ENCODE measurements around the gene NCLN.
"Not testable (repeated sequence)": the region's sequence is repeated elsewhere in the genome, so short reads cannot be mapped to it uniquely, and the experiment has no call there.

Gene NCLN

GRCh38 chr19:3225169-3225485 is 39.4 kb downstream of the NCLN start:
- DNase-seq (ENCODE audit: low spot score): no peak

GRCh38 chr19:3225677-3226093 is 40.0 kb downstream of the NCLN start:
- peak; percentile 15 for DNase-seq (ENCODE audit: low spot score)

- DNase-seq (ENCODE audit: low spot score): peak; percentile 26
Measured at GRCh38 chr19:3227054-3227626, 41.4 kb downstream of the NCLN start.

GRCh38 chr19:3229346-3229743 is 43.6 kb downstream of the NCLN start:
- no peak for DNase-seq (ENCODE audit: low spot score)

- no peak for DNase-seq (ENCODE audit: low spot score)
Measured at GRCh38 chr19:3229888-3230496, 44.3 kb downstream of the NCLN start.

GRCh38 chr19:3231288-3231687 is 45.6 kb downstream of the NCLN start:
- no peak for DNase-seq (ENCODE audit: low spot score)

GRCh38 chr19:3233116-3233515 is 47.4 kb downstream of the NCLN start:
- no peak for DNase-seq (ENCODE audit: low spot score)

- no peak for DNase-seq (ENCODE audit: low spot score)
Measured at GRCh38 chr19:3233831-3234230, 48.1 kb downstream of the NCLN start.

GRCh38 chr19:3234800-3235199 is 49.1 kb downstream of the NCLN start:
- DNase-seq (ENCODE audit: low spot score): no peak

- DNase-seq (ENCODE audit: low spot score): not testable (repeated sequence)
Measured at GRCh38 chr19:3235604-3236003, 49.9 kb downstream of the NCLN start.

GRCh38 chr19:3236272-3236671 is 50.5 kb downstream of the NCLN start:
- no peak for DNase-seq (ENCODE audit: low spot score)

- no peak for DNase-seq (ENCODE audit: low spot score)
Measured at GRCh38 chr19:3238066-3238561, 52.4 kb downstream of the NCLN start.

- DNase-seq (ENCODE audit: low spot score): no peak
Measured at GRCh38 chr19:3239367-3239766, 53.6 kb downstream of the NCLN start.

GRCh38 chr19:3243819-3244700 is 58.3 kb downstream of the NCLN start:
- peak; percentile 53 for DNase-seq (ENCODE audit: low spot score)

GRCh38 chr19:3245050-3245449 is 59.3 kb downstream of the NCLN start:
- no peak for DNase-seq (ENCODE audit: low spot score)

GRCh38 chr19:3248728-3249326 is 63.1 kb downstream of the NCLN start:
- no peak for DNase-seq (ENCODE audit: low spot score)

GRCh38 chr19:3249408-3249807 is 63.7 kb downstream of the NCLN start:
- DNase-seq (ENCODE audit: low spot score): no peak

- DNase-seq (ENCODE audit: low spot score): peak; percentile 43
Measured at GRCh38 chr19:3250675-3251074, 64.9 kb downstream of the NCLN start.

GRCh38 chr19:3251229-3251628 is 65.5 kb downstream of the NCLN start:
- DNase-seq (ENCODE audit: low spot score): no peak

- no peak for DNase-seq (ENCODE audit: low spot score)
Measured at GRCh38 chr19:3252650-3253049, 66.9 kb downstream of the NCLN start.

GRCh38 chr19:3253270-3253669 is 67.5 kb downstream of the NCLN start:
- DNase-seq (ENCODE audit: low spot score): no peak

- DNase-seq (ENCODE audit: low spot score): no peak
Measured at GRCh38 chr19:3254520-3254919, 68.8 kb downstream of the NCLN start.

- no peak for DNase-seq (ENCODE audit: low spot score)
Measured at GRCh38 chr19:3257071-3257470, 71.3 kb downstream of the NCLN start.

Data from AG08396 (cell line).